Activated CD4-positive, alpha-beta memory T cell treated with anti-CD3 and anti-CD28 coated beads, Interleukin-2, amount 10 ng/mL, durations not matched to agents 7 days and 5 days (primary cell): ENCODE results near the gene MRM1. TPM values are rescaled to one million over a fixed set of nuclear protein-coding genes. Genes with fewer than 3 reads are reported as not detected.

Source experiments
- CTCF ChIA-PET: fragments of 350-600 bp; sonication (Branson Sonifier 250); formaldehyde crosslinking; loops from one replicate; lab custom pipeline; 2021; ENCODE audit warnings: antibody characterized with exemption, inconsistent platforms; lab: Charles Lee
- POLR2A ChIA-PET: fragments of 350-600 bp; sonication (Branson Sonifier 250); formaldehyde crosslinking; loops from one replicate; lab custom pipeline; 2021; ENCODE audit warnings: antibody characterized with exemption; lab: Charles Lee
- DNase-seq: peaks from one replicate; pipeline ENCODE4 v3.0.0-alpha.2; 2020
- H3K27ac Mint-ChIP-seq: one replicate; pipeline ENCODE4 v1.8.0; 2021; ENCODE audit warnings: mild to moderate bottlenecking, mixed read lengths
- H3K27me3 Mint-ChIP-seq: one replicate; pipeline ENCODE4 v1.8.0; 2021; ENCODE audit warnings: mixed read lengths
- H3K36me3 Mint-ChIP-seq: one replicate; pipeline ENCODE4 v1.8.0; 2021; ENCODE audit warnings: low read depth, mixed read lengths
- H3K4me1 Mint-ChIP-seq: one replicate; pipeline ENCODE4 v1.8.0; 2021; ENCODE audit warnings: mixed read lengths
- H3K4me3 Mint-ChIP-seq: one replicate; pipeline ENCODE4 v1.8.0; 2021; ENCODE audit warnings: mild to moderate bottlenecking, mixed read lengths
- H3K9me3 Mint-ChIP-seq: one replicate; pipeline ENCODE4 v1.8.0; 2021; ENCODE audit warnings: mixed read lengths
- total RNA-seq, 2 experiments: library from RNA; stranded (reverse); gene quantifications; one replicate each; pipeline ENCODE4 v1.2.3, GENCODE V29; 2021

The MRM1 gene
- total RNA-seq, 2 experiments from 2014 or later = 7.3 to 8.4 TPM

GRCh38 chr17:36592716-36593321, 8.6 kb upstream of the MRM1 start:
- Mint-ChIP-seq H3K27me3 (no peaks in the 10 kb centered on the region), H3K4me1 (peaks cover 34% of the 10 kb centered on the region), H3K36me3 (peaks cover 30% of the 10 kb centered on the region), H3K9me3 (no peaks in the 10 kb centered on the region), H3K4me3 (peak overlapping the region; percentile 60), H3K27ac (no peak overlapping the region)
- ChIA-PET POLR2A (interaction anchor here (1.6 to 5.1 kb wide), 3 partner anchors 9 to 49 kb away, joined by 5 to 51 read pairs (median 8); partner anchors contain the start of genes GGNBP2 and MRM1), CTCF (interaction anchor here (4.1 kb wide), 1 partner anchor 10 kb away, joined by 35 read pairs; the partner anchor contains the start of gene MRM1)
- DNase-seq = no peak

DNA sequence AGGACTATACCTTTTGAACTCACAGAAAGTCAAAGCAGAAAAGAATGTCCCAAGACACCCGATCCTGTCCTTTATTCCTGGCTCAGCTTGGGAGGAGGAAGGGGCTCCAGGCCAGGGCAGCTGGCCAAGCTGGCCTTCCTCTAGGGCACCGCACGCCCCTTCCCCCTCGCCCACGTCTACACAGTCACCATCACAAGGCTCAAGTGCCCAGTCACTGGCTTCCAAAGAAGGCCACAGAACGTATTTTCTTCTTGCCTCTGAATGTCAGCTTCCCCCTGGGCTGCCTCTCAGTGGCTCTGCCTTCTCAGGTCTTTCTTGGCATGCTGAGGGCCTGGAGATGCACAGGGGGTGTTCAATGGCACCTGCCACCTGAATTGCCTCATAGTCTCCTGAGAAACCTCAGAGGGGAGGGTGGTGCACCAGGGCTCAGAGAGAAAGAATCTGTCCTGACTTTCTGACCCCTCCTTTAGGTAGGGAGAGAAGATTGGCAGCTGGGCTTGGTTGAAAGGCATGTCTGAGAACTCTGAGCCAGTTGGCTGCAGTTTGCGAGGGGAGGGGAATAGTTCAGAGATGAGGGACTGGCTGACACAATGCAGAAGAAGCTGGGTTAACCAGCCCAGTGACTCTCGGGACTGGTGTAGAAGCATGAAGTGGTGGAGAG, 7.6 kb upstream of the MRM1 start:
- DNase-seq = no peak
- Mint-ChIP-seq H3K9me3 (no peaks in the 10 kb centered on the region), H3K4me1 (peaks cover 31% of the 10 kb centered on the region), H3K36me3 (peaks cover 25% of the 10 kb centered on the region), H3K4me3 (no peak overlapping the region), H3K27me3 (no peaks in the 10 kb centered on the region), H3K27ac (no peak overlapping the region)
- CTCF ChIA-PET = interaction anchor here (4.1 kb wide), 1 partner anchor 9 kb away, joined by 35 read pairs; the partner anchor contains the start of gene MRM1
- POLR2A ChIA-PET = interaction anchor here (1.6 to 5.1 kb wide), 3 partner anchors 8 to 49 kb away, joined by 5 to 51 read pairs (median 8); partner anchors contain the start of genes GGNBP2 and MRM1

DNA sequence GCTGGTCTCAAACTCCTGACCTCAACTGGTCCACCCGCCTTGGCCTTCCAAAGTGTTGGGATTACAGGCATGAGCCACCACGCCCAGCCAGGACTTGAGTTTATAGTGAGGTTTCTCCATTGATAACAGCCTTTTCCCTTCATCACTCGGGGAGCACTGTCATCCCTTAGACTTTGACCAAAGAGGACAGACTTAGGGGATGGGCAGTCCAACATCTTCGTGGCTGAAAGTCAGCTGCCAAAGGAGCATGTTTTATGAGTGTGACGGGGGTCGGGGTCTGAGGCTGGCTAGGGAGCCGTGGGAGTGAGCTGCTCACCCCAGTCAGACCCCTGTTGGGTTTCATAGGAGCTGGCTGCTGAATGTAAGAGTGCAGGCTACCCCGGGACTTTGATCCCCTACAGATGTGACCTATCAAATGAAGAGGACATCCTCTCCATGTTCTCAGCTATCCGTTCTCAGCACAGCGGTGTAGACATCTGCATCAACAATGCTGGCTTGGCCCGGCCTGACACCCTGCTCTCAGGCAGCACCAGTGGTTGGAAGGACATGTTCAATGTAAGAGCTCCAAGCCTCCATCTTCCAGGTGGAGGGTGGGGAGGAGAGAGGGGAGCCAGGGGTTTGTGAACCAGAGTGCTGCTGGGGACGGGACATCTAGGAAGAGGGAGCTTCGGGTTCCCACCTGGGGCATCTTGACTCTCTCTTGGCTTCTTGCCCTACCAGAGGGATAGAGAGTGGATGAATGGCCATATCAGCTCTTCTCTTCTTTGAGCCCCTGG, 6.6 kb upstream of the MRM1 start:
- H3K4me3 Mint-ChIP-seq = no peak overlapping the region
- H3K9me3 Mint-ChIP-seq = no peaks in the 10 kb centered on the region
- H3K4me1 Mint-ChIP-seq = peaks cover 26% of the 10 kb centered on the region
- peaks cover 17% of the 10 kb centered on the region for H3K36me3 Mint-ChIP-seq
- H3K27ac Mint-ChIP-seq = no peak overlapping the region
- CTCF ChIA-PET = interaction anchor here (1.3 kb wide), 1 partner anchor 9 kb away, joined by 5 read pairs; no protein-coding TSS in a partner anchor
- no peak for DNase-seq
- POLR2A ChIA-PET = interaction anchor here (1.6 to 5.1 kb wide), 2 partner anchors 7 to 49 kb away, joined by 7 to 51 read pairs; partner anchors contain the start of gene MRM1
- no peaks in the 10 kb centered on the region for H3K27me3 Mint-ChIP-seq

DNA sequence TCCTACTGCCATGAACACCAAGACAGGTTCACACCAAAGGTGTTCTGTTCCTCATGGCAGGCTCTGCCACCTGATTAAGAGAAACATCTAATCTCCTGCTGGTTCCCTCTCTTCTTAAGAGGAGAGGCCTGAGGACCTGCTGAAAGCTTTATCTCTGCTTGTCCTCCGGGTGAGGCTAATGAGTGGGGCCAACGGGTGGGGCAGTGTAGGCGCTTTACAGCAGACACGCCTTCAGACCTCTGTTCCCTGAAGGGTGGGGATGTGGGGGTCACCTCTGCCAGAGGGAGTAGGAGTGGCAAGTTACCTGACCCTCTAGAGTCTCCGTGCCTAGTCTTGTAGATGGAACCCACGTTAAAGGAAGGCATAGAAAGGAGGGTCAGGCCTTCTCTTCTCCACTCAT, 4.2 kb upstream of the MRM1 start:
- no peak overlapping the region for H3K4me3 Mint-ChIP-seq
- H3K27me3 Mint-ChIP-seq = no peaks in the 10 kb centered on the region

GRCh38 chr17:36597866-36598777, 3.3 kb upstream of the MRM1 start:
- Mint-ChIP-seq H3K9me3 (no peaks in the 10 kb centered on the region), H3K4me1 (peaks cover 17% of the 10 kb centered on the region), H3K27me3 (no peaks in the 10 kb centered on the region), H3K27ac (no peak overlapping the region), H3K4me3 (no peak overlapping the region), H3K36me3 (peaks cover 2% of the 10 kb centered on the region)
- ChIA-PET POLR2A (interaction anchor here (0.9 to 1.1 kb wide), 2 partner anchors 47 to 64 kb away, joined by 3 read pairs; partner anchors contain the start of genes MYO19 and PIGW), CTCF (no interaction called here)
- DNase-seq = no peak

More for the DNA sequence above, 4.2 kb upstream of the MRM1 start:
- ChIA-PET POLR2A (interaction anchor here (1.1 kb wide), 1 partner anchor 63 kb away, joined by 3 read pairs; the partner anchor contains the start of genes MYO19 and PIGW), CTCF (no interaction called here)
- peaks cover 20% of the 10 kb centered on the region for H3K4me1 Mint-ChIP-seq
- no peaks in the 10 kb centered on the region for H3K9me3 Mint-ChIP-seq
- no peak for DNase-seq
- peaks cover 2% of the 10 kb centered on the region for H3K36me3 Mint-ChIP-seq
- no peak overlapping the region for H3K27ac Mint-ChIP-seq

DNA sequence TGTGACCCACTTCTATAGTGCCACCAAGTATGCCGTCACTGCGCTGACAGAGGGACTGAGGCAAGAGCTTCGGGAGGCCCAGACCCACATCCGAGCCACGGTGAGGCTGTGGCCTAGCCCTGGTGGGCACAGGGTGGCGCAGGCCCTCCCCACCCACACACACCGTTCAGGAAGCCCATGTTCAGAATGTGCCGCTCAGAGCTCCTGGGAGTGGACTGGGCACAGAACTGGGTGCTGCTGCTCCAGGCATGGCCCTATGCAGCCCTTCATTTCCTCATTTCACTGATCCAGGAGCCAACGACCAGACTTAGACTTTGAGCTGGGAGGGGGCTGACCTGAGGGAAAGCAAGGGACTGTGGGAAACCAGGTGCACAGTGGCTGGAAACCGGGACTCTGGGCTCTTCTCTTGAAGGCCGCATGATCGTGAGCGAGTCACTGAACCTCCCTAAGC, 2.4 kb upstream of the MRM1 start:
- ChIA-PET POLR2A (interaction anchor here (0.9 kb wide), 2 partner anchors 48 to 350 kb away, joined by 3 to 4 read pairs; partner anchors contain the start of gene AATF), CTCF (no interaction called here)
- DNase-seq = no peak
- Mint-ChIP-seq H3K27me3 (no peaks in the 10 kb centered on the region), H3K9me3 (no peaks in the 10 kb centered on the region), H3K4me3 (no peak overlapping the region), H3K4me1 (peaks cover 19% of the 10 kb centered on the region), H3K36me3 (peaks cover 2% of the 10 kb centered on the region), H3K27ac (no peak overlapping the region)

GRCh38 chr17:36599546-36600250, 1.7 kb upstream of the MRM1 start:
- H3K27ac Mint-ChIP-seq = no peak overlapping the region
- H3K4me1 Mint-ChIP-seq = peaks cover 27% of the 10 kb centered on the region
- CTCF ChIA-PET = interaction anchor here (1.8 kb wide), 1 partner anchor 11 kb away, joined by 7 read pairs; no protein-coding TSS in a partner anchor
- no peak overlapping the region for H3K4me3 Mint-ChIP-seq
- no peak for DNase-seq
- H3K27me3 Mint-ChIP-seq = no peaks in the 10 kb centered on the region
- H3K9me3 Mint-ChIP-seq = no peaks in the 10 kb centered on the region
- peaks cover 2% of the 10 kb centered on the region for H3K36me3 Mint-ChIP-seq
- POLR2A ChIA-PET = interaction anchor here (0.9 to 1.1 kb wide), 2 partner anchors 76 to 349 kb away, joined by 4 to 5 read pairs; partner anchors contain the start of gene AATF

- no peaks in the 10 kb centered on the region for H3K9me3 Mint-ChIP-seq
- POLR2A ChIA-PET = interaction anchor here (1.0 to 3.2 kb wide), 9 partner anchors 8 to 639 kb away, joined by 3 to 51 read pairs (median 7); partner anchors contain the start of genes AATF, DHRS11, GGNBP2 and MYO19
- peak overlapping the region; percentile 80 for H3K27ac Mint-ChIP-seq
- H3K27me3 Mint-ChIP-seq = no peaks in the 10 kb centered on the region
- peaks cover 32% of the 10 kb centered on the region for H3K4me1 Mint-ChIP-seq
- H3K36me3 Mint-ChIP-seq = peaks cover 2% of the 10 kb centered on the region
- H3K4me3 Mint-ChIP-seq = peak overlapping the region; percentile 83
- no peak for DNase-seq
- CTCF ChIA-PET = interaction anchor here (1.2 to 4.1 kb wide), 6 partner anchors 9 to 447 kb away, joined by 4 to 35 read pairs (median 16); partner anchors contain the start of gene DHRS11
Observed at GRCh38 chr17:36600465-36600864, 918 bp upstream of the MRM1 start.

DNA sequence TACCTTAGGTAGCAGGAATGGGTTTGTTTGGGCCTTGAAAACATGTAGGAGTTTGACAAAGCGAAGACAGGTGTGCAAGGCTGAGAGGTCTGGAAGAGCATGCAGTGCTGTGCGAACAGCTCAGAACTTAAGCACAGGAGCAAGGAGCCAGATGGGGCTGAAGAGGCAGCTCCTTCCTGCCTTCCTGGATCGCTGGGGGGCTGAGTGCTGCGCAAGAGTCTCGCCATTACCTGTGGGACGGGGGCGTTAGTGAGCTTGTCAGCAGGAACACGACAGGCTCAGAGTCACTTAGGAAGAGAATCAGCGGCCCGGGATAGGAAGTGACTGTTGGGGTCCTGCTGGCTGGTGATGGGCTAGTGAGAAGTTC, 464 bp upstream of the MRM1 start:
- H3K4me1 Mint-ChIP-seq = peaks cover 37% of the 10 kb centered on the region
- peak overlapping the region; percentile 80 for H3K27ac Mint-ChIP-seq
- H3K27me3 Mint-ChIP-seq = no peaks in the 10 kb centered on the region
- H3K9me3 Mint-ChIP-seq = no peaks in the 10 kb centered on the region
- CTCF ChIA-PET = interaction anchor here (1.2 to 4.1 kb wide), 9 partner anchors 9 to 640 kb away, joined by 4 to 35 read pairs (median 19); partner anchors contain the start of gene DHRS11
- DNase-seq = no peak
- POLR2A ChIA-PET = interaction anchor here (1.0 to 3.2 kb wide), 14 partner anchors 9 to 639 kb away, joined by 3 to 51 read pairs (median 7); partner anchors contain the start of genes AATF, DHRS11, GGNBP2 and MYO19
- H3K4me3 Mint-ChIP-seq = peak overlapping the region; percentile 83
- H3K36me3 Mint-ChIP-seq = no peaks in the 10 kb centered on the region

DNA sequence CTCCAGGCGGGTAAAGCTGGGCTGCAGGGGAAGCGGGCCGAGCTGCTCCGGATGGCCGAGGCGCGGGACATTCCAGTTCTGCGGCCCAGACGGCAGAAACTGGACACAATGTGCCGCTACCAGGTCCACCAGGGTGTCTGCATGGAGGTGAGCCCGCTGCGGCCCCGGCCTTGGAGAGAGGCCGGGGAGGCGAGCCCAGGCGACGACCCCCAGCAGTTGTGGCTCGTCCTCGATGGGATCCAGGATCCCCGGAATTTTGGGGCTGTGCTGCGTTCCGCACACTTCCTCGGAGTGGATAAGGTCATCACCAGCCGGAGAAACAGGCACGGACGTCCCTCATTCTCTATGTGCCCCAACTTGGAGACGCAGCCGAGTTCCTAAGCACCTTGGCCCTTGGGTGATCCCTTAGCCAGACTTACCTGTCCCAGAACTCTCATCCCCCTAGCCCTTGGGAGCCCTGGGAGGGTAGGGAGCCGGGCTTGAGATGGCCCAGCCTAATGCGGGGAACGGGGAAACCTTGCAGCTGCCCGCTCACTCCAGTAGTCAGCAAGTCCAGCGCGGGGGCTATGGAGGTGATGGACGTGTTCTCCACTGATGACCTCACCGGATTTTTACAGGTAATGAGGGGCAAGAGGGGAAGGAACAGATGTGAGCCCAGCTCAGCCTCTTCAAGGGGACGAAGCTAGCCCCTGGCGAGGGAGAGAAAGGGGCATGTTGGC, 806 bp downstream of the MRM1 start:
- no peaks in the 10 kb centered on the region for H3K36me3 Mint-ChIP-seq
- no peaks in the 10 kb centered on the region for H3K27me3 Mint-ChIP-seq
- H3K4me3 Mint-ChIP-seq = peak overlapping the region; percentile 83
- POLR2A ChIA-PET = interaction anchor here (0.8 to 3.2 kb wide), 28 partner anchors 10 to 1009 kb away, joined by 3 to 51 read pairs (median 4); partner anchors contain the start of genes AATF, ACACA, DHRS11 and GGNBP2
- H3K4me1 Mint-ChIP-seq = peaks cover 39% of the 10 kb centered on the region
- CTCF ChIA-PET = interaction anchor here (0.6 to 4.1 kb wide), 29 partner anchors 10 to 772 kb away, joined by 3 to 35 read pairs (median 5); partner anchors contain the start of genes DHRS11, MYO19 and PIGW
- DNase-seq = no peak
- peak overlapping the region; percentile 80 for H3K27ac Mint-ChIP-seq
- no peaks in the 10 kb centered on the region for H3K9me3 Mint-ChIP-seq
